CD14-positive monocyte (primary cell): Measurements from ENCODE around the gene LIPA. TPM values are rescaled to one million over a fixed set of nuclear protein-coding genes. Genes with fewer than 3 reads are reported as not detected.
"Not testable (repeated sequence)": the region's sequence is repeated elsewhere in the genome, so short reads cannot be mapped to it uniquely, and the experiment has no call there.

Experiments
- DNase-seq, 3 donors: peaks; one replicate each; pipeline ENCODE4 v3.0.0-alpha.2; 2011 to 2022
- H2AFZ ChIP-seq: 2 replicates; pipeline ENCODE4 v1.6.0; 2012; ENCODE audit warnings: mild to moderate bottlenecking, low read depth, low read length, inconsistent platforms; ENCODE audit not compliant: insufficient read depth, poor library complexity, severe bottlenecking
- H3K27ac ChIP-seq, 2 donors: 1 replicate in 1 of 2; 2 replicates in 1 of 2; pipeline ENCODE4 v1.5.1; 2012 to 2013; ENCODE audit warnings: low read length in 2 of 2, control low read depth in 1 of 2, inconsistent platforms in 1 of 2, low read depth in 1 of 2, mild to moderate bottlenecking in 1 of 2
- H3K27me3 ChIP-seq, 2 donors: one replicate each; pipeline versions ENCODE4 v1.6.0 to v1.6.1; 2011 to 2013; ENCODE audit warnings: low read length in 2 of 2; ENCODE audit not compliant: control insufficient read depth in 2 of 2, insufficient read depth in 2 of 2
- H3K36me3 ChIP-seq, 2 donors: replicated peaks in 1 of 2; 1 replicate in 1 of 2; 2 replicates in 1 of 2; pipeline versions ENCODE4 v1.5.1 to v1.6.1; 2012 to 2013; ENCODE audit warnings: low read length in 2 of 2, control low read depth in 1 of 2, inconsistent platforms in 1 of 2, mild to moderate bottlenecking in 1 of 2; ENCODE audit not compliant: insufficient read depth in 2 of 2, control insufficient read depth in 1 of 2
- H3K4me1 ChIP-seq, 2 donors: 1 replicate in 1 of 2; 2 replicates in 1 of 2; pipeline versions ENCODE4 v1.5.1 to v1.6.1; 2012 to 2013; ENCODE audit warnings: low read length in 2 of 2, control low read depth in 1 of 2, inconsistent platforms in 1 of 2, mild to moderate bottlenecking in 1 of 2, moderate library complexity in 1 of 2; ENCODE audit not compliant: insufficient read depth in 2 of 2, control insufficient read depth in 1 of 2
- H3K4me2 ChIP-seq: replicated peaks from 2 replicates; pipeline ENCODE3; 2012; ENCODE audit warnings: low read length, moderate library complexity, mild to moderate bottlenecking; ENCODE audit not compliant: poor library complexity, severe bottlenecking; ENCODE audit errors: extremely low read depth
- H3K4me3 ChIP-seq, 3 experiments: fragments of 200-600 bp in 1 of 3; sonication (generic) in 1 of 3; replicated peaks in 1 of 3; 1 replicate in 2 of 3; 2 replicates in 1 of 3; pipeline ENCODE4 v1.5.1; 2011 to 2013; ENCODE audit warnings: low read length in 3 of 3, mild to moderate bottlenecking in 3 of 3, control low read depth in 2 of 3, low read depth in 2 of 3, inconsistent platforms in 1 of 3, moderate library complexity in 1 of 3
- H3K79me2 ChIP-seq: 2 replicates; pipeline ENCODE4 v1.6.0; 2012; ENCODE audit warnings: mild to moderate bottlenecking, control low read depth, inconsistent platforms, low read length, moderate library complexity; ENCODE audit not compliant: insufficient read depth
- H3K9ac ChIP-seq: 2 replicates; pipeline ENCODE4 v1.6.0; 2017; ENCODE audit warnings: low read length, mild to moderate bottlenecking; ENCODE audit not compliant: insufficient read depth, poor library complexity, severe bottlenecking
- H3K9me3 ChIP-seq, 2 donors: replicated peaks in 1 of 2; 1 replicate in 1 of 2; 2 replicates in 1 of 2; pipeline versions ENCODE4 v1.5.1 to v1.6.1; 2012 to 2013; ENCODE audit warnings: low read length in 2 of 2, control low read depth in 1 of 2; ENCODE audit not compliant: control insufficient read depth in 1 of 2, insufficient read depth in 1 of 2
- H4K20me1 ChIP-seq: 2 replicates; pipeline ENCODE4 v1.6.0; 2012; ENCODE audit warnings: mild to moderate bottlenecking, low read length, control low read depth, moderate library complexity; ENCODE audit not compliant: insufficient read depth
- H3K27ac Mint-ChIP-seq, 7 donors: one replicate each; pipeline ENCODE4 v1.8.0; 2020; ENCODE audit warnings: mild to moderate bottlenecking in 7 of 7, mixed read lengths in 7 of 7, moderate library complexity in 6 of 7, inconsistent platforms in 2 of 7
- H3K27me3 Mint-ChIP-seq, 3 donors: one replicate each; pipeline ENCODE4 v1.8.0; 2021 to 2022; ENCODE audit warnings: low read depth in 3 of 3, mild to moderate bottlenecking in 3 of 3, mixed read lengths in 3 of 3, moderate library complexity in 3 of 3, inconsistent platforms in 1 of 3
- H3K36me3 Mint-ChIP-seq, 2 donors: one replicate each; pipeline ENCODE4 v1.8.0; 2020; ENCODE audit warnings: mixed read lengths in 2 of 2, inconsistent platforms in 1 of 2, mild to moderate bottlenecking in 1 of 2
- H3K4me1 Mint-ChIP-seq: one replicate; pipeline ENCODE4 v1.8.0; 2020; ENCODE audit warnings: mild to moderate bottlenecking, mixed read lengths
- H3K4me3 Mint-ChIP-seq, 2 donors: one replicate each; pipeline ENCODE4 v1.8.0; 2020; ENCODE audit warnings: mild to moderate bottlenecking in 2 of 2, mixed read lengths in 2 of 2, moderate library complexity in 1 of 2
- H3K9me3 Mint-ChIP-seq, 7 donors: one replicate each; pipeline ENCODE4 v1.8.0; 2020 to 2022; ENCODE audit warnings: mixed read lengths in 7 of 7, mild to moderate bottlenecking in 6 of 7, moderate library complexity in 6 of 7, inconsistent platforms in 2 of 7
- CTCF ChIP-seq: fragments of 200-600 bp; IDR thresholded peaks from one replicate; pipeline ENCODE4 v1.8.0; 2022; ENCODE audit warnings: antibody characterized with exemption, mild to moderate bottlenecking
- WGBS: methylation state at CpG from one replicate; pipeline ENCODE4 v1.1.5; 2013; ENCODE audit warnings: missing lambda C conversion rate; ENCODE audit not compliant: insufficient coverage; 5-methylcytosine and 5-hydroxymethylcytosine counted together
- intact Hi-C, 2 donors: fragments of 100-400 bp; cut with micrococcal nuclease; formaldehyde crosslinking; loops; one replicate each; pipeline versions ENCODE4 v1.15.0 to v1.15.1; 2023
- polyA plus RNA-seq, 3 donors: library from polyadenylated mRNA; depleted of rRNA in 1 of 3; unstranded in 2 of 3; stranded (reverse) in 1 of 3; fragments of 300-500 nt in 2 of 3; fragments of >200 nt in 1 of 3; fragmentation: Illumina TruSeq in 2 of 3; gene quantifications; 1 replicate in 2 of 3; 2 replicates in 1 of 3; pipeline ENCODE4 v1.2.3, GENCODE V29; 2012 to 2021

Gene LIPA
- polyA plus RNA-seq, 3 donors, result 37.4 to 353 (median 289) TPM

DNA sequence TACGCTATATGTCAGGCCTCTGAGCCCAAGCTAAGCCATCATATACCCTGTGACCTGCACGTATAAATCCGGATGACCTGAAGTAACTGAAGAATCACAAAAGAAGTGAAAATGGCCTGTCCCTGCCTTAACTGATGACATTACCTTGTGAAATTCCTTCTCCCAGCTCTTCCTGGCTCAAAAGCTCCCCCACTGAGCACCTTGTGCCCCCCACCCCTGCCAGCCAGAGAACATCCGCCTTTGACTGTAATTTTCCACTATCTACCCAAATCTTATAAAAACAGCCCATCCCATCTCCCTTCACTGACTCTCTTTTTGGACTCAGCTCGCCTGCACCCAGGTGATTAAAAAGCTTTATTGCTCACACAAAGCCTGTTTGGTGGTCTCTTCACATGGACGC is 33.1 kb upstream of the LIPA start:
- H4K20me1 ChIP-seq, H3K9me3 Mint-ChIP-seq, DNase-seq, H3K27me3 ChIP-seq, H3K27ac Mint-ChIP-seq, H3K4me1 ChIP-seq, H3K9me3 ChIP-seq, H3K27me3 Mint-ChIP-seq, H3K9ac ChIP-seq, H3K4me3 ChIP-seq, H3K4me3 Mint-ChIP-seq, H3K27ac ChIP-seq, H3K36me3 ChIP-seq, intact Hi-C loops, H3K36me3 Mint-ChIP-seq, H3K79me2 ChIP-seq, H2AFZ ChIP-seq, H3K4me2 ChIP-seq, H3K4me1 Mint-ChIP-seq: not testable (repeated sequence)
- 98% methylated on average over 6 of the region's 6 CpGs for WGBS

DNA sequence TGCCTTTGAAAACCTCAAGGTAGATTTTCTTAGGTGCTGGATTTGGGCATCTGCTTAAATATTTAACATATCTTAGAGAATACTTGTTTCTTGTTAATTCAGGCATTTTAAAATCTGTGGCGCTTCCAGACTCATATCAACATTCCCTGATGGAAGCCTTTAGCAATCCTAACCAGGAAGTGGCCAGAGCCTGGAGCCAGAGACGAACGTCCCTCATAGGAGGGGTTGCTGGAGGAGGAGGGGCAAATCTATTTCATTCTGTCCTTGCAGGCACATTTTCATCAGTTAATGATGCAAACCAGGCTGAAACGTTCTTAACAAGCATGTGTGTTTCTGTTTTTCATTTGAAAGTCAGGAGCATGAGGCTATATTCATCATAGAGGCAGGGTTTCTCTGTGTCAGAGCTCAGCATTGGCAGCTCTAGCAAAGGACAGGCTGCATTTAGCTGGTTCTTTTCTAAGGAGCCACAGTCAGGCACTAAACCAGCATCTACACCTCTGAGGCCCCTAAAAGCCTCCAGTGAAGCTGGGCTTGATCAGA is 32.4 kb upstream of the LIPA start:
- H3K27me3 ChIP-seq, result no peaks in the 10 kb centered on the region
- WGBS, result 0% methylated on average over 1 of the region's 4 CpGs
- peaks cover 8% of the 10 kb centered on the region for H3K4me1 Mint-ChIP-seq
- H3K4me1 ChIP-seq, result no peaks in the 10 kb centered on the region
- H4K20me1 ChIP-seq, result no peaks in the 10 kb centered on the region
- H3K27me3 Mint-ChIP-seq, result peaks cover 0 to 2% (median 0%) of the 10 kb centered on the region in 3 donors
- no peak overlapping the region for H2AFZ ChIP-seq
- no peak overlapping the region for H3K4me3 ChIP-seq
- H3K27ac ChIP-seq, result no peak overlapping the region
- H3K9me3 Mint-ChIP-seq, result peaks cover 0 to 3% (median 0%) of the 10 kb centered on the region in 7 donors
- no peak overlapping the region for H3K4me2 ChIP-seq
- no peak overlapping the region for H3K27ac Mint-ChIP-seq
- no peak for TF ChIP-seq CTCF
- no peaks in the 10 kb centered on the region for H3K9me3 ChIP-seq
- intact Hi-C loops, result no loop called here
- H3K9ac ChIP-seq, result no peak overlapping the region
- H3K79me2 ChIP-seq, result no peaks in the 10 kb centered on the region
- DNase-seq, result no peak
- H3K36me3 Mint-ChIP-seq, result no peaks in the 10 kb centered on the region
- H3K4me3 Mint-ChIP-seq, result no peak overlapping the region
- H3K36me3 ChIP-seq, result no peaks in the 10 kb centered on the region
